H9 (cell line): ENCODE measurements around the gene ATRX. TPM values are rescaled to one million over a fixed set of nuclear protein-coding genes. Genes with fewer than 3 reads are reported as not detected.

Experiments used
- DNase-seq: peaks from one replicate; pipeline ENCODE4 v3.0.0-alpha.2; 2017
- H2AFZ ChIP-seq: one replicate; pipeline ENCODE4 v1.6.1; 2013; ENCODE audit warnings: mild to moderate bottlenecking, low read length, control low read depth, moderate library complexity
- H2AK5ac ChIP-seq: 2 replicates; pipeline ENCODE4 v1.6.1; 2013; ENCODE audit warnings: low read length, control low read depth, mixed read lengths; ENCODE audit not compliant: insufficient read length
- H2BK120ac ChIP-seq: one replicate; pipeline ENCODE4 v1.6.1; 2013; ENCODE audit warnings: low read depth, mild to moderate bottlenecking, low read length, control low read depth, inconsistent platforms; ENCODE audit not compliant: poor library complexity, severe bottlenecking
- H2BK12ac ChIP-seq: 2 replicates; pipeline ENCODE4 v1.6.1; 2013; ENCODE audit warnings: low read length, control low read depth, mixed read lengths, low read depth; ENCODE audit not compliant: insufficient read length
- H2BK15ac ChIP-seq: 2 replicates; pipeline ENCODE4 v1.6.1; 2013; ENCODE audit warnings: low read depth, low read length, control low read depth
- H2BK20ac ChIP-seq: one replicate; pipeline ENCODE4 v1.6.1; 2013; ENCODE audit warnings: low read depth, mild to moderate bottlenecking, low read length, control low read depth, inconsistent platforms; ENCODE audit not compliant: poor library complexity, severe bottlenecking
- H2BK5ac ChIP-seq: 2 replicates; pipeline ENCODE4 v1.6.1; 2013; ENCODE audit warnings: low read length, control low read depth, mixed read lengths; ENCODE audit not compliant: insufficient read length
- H3K14ac ChIP-seq: 2 replicates; pipeline ENCODE4 v1.6.1; 2013; ENCODE audit warnings: low read length, control low read depth; ENCODE audit not compliant: insufficient read depth
- H3K18ac ChIP-seq: 2 replicates; pipeline ENCODE4 v1.6.1; 2013; ENCODE audit warnings: low read depth, mild to moderate bottlenecking, mixed read lengths, low read length, control low read depth; ENCODE audit not compliant: insufficient read length
- H3K23ac ChIP-seq: 2 replicates; pipeline ENCODE4 v1.6.1; 2013; ENCODE audit warnings: low read length, control low read depth, mixed read lengths, low read depth; ENCODE audit not compliant: insufficient read length
- H3K23me2 ChIP-seq: 2 replicates; pipeline ENCODE4 v1.6.1; 2013; ENCODE audit warnings: low read depth, mild to moderate bottlenecking, mixed read lengths, low read length, control low read depth; ENCODE audit not compliant: insufficient read length, poor library complexity, severe bottlenecking
- H3K27ac ChIP-seq: 2 replicates; pipeline ENCODE4 v1.5.1; 2013; ENCODE audit warnings: low read length, control low read depth, mixed read lengths, low read depth; ENCODE audit not compliant: insufficient read length
- H3K27me3 ChIP-seq: 2 replicates; pipeline ENCODE4 v1.6.1; 2013; ENCODE audit warnings: low read length, control low read depth, inconsistent platforms; ENCODE audit not compliant: insufficient read depth
- H3K4ac ChIP-seq: 2 replicates; pipeline ENCODE4 v1.6.1; 2013; ENCODE audit warnings: low read depth, mild to moderate bottlenecking, control low read depth, inconsistent platforms, low read length, moderate library complexity
- H3K4me1 ChIP-seq: 2 replicates; pipeline ENCODE4 v1.6.1; 2013; ENCODE audit warnings: low read length, control low read depth, inconsistent platforms; ENCODE audit not compliant: insufficient read depth
- H3K4me2 ChIP-seq: 2 replicates; pipeline ENCODE4 v1.6.1; 2013; ENCODE audit warnings: low read length, control low read depth, mixed read lengths; ENCODE audit not compliant: insufficient read length, insufficient read depth
- H3K56ac ChIP-seq: 2 replicates; pipeline ENCODE4 v1.6.1; 2013; ENCODE audit warnings: low read depth, mild to moderate bottlenecking, mixed read lengths, low read length, control low read depth; ENCODE audit not compliant: insufficient read length
- H3K79me1 ChIP-seq: 2 replicates; pipeline ENCODE4 v1.6.1; 2013; ENCODE audit warnings: low read depth, mild to moderate bottlenecking, moderate library complexity, low read length, control low read depth, inconsistent platforms; ENCODE audit not compliant: insufficient read depth, poor library complexity, severe bottlenecking
- H3K79me2 ChIP-seq: 2 replicates; pipeline ENCODE4 v1.6.1; 2013; ENCODE audit warnings: low read length, control low read depth, inconsistent platforms; ENCODE audit not compliant: insufficient read depth
- H3K9ac ChIP-seq: 2 replicates; pipeline ENCODE4 v1.6.1; 2013; ENCODE audit warnings: low read length, control low read depth, mixed read lengths; ENCODE audit not compliant: insufficient read length; ENCODE audit errors: extremely low read depth
- H3K9me3 ChIP-seq: one replicate; pipeline ENCODE4 v1.6.1; 2013; ENCODE audit warnings: low read depth, low read length, inconsistent platforms; ENCODE audit not compliant: control insufficient read depth
- H3T11ph ChIP-seq: one replicate; pipeline ENCODE4 v1.6.1; 2013; ENCODE audit warnings: mild to moderate bottlenecking, low read length, control low read depth, inconsistent platforms
- H4K20me1 ChIP-seq: one replicate; pipeline ENCODE4 v1.6.1; 2013; ENCODE audit not compliant: control insufficient read depth, insufficient read length, insufficient read depth
- H4K5ac ChIP-seq: 2 replicates; pipeline ENCODE4 v1.6.1; 2013; ENCODE audit warnings: low read depth, mild to moderate bottlenecking, mixed read lengths, low read length, control low read depth; ENCODE audit not compliant: insufficient read length
- H4K8ac ChIP-seq: replicated peaks from 2 replicates; pipeline ENCODE4 v1.6.1; 2013; ENCODE audit warnings: low read length, control low read depth, mixed read lengths, low read depth; ENCODE audit not compliant: insufficient read length
- H4K91ac ChIP-seq: 2 replicates; pipeline ENCODE4 v1.6.1; 2013; ENCODE audit warnings: low read depth, mild to moderate bottlenecking, moderate library complexity, mixed read lengths, low read length, control low read depth; ENCODE audit not compliant: insufficient read length
- H3K27ac Mint-ChIP-seq, 3 experiments: 2 replicates in 2 of 3; 3 replicates in 1 of 3; pipeline ENCODE4 v1.8.0; 2020 to 2021; ENCODE audit warnings: mixed read lengths in 3 of 3, mild to moderate bottlenecking in 1 of 3, moderate library complexity in 1 of 3
- H3K27me3 Mint-ChIP-seq: 2 replicates; pipeline ENCODE4 v1.8.0; 2021; ENCODE audit warnings: low read depth, mild to moderate bottlenecking, moderate library complexity, mixed read lengths
- H3K36me3 Mint-ChIP-seq, 3 experiments: 2 replicates in 2 of 3; 3 replicates in 1 of 3; pipeline ENCODE4 v1.8.0; 2020 to 2021; ENCODE audit warnings: low read depth in 3 of 3, mixed read lengths in 3 of 3; ENCODE audit not compliant: insufficient read depth in 1 of 3
- H3K4me1 Mint-ChIP-seq, 2 experiments: 2 replicates each; pipeline ENCODE4 v1.8.0; 2020; ENCODE audit warnings: mixed read lengths in 2 of 2
- H3K4me3 Mint-ChIP-seq, 2 experiments: 2 replicates in 1 of 2; 3 replicates in 1 of 2; pipeline ENCODE4 v1.8.0; 2020 to 2021; ENCODE audit warnings: mild to moderate bottlenecking in 2 of 2, mixed read lengths in 2 of 2, moderate library complexity in 1 of 2
- H3K9me3 Mint-ChIP-seq, 2 experiments: 2 replicates in 1 of 2; 3 replicates in 1 of 2; pipeline ENCODE4 v1.8.0; 2020; ENCODE audit warnings: mild to moderate bottlenecking in 2 of 2, mixed read lengths in 2 of 2, moderate library complexity in 1 of 2
- WGBS: extraction: QIAGEN DNeasy Blood & Tissue Kit; methylation state at CpG from one replicate; pipeline ENCODE4 v1.1.7; 2013; ENCODE audit warnings: missing lambda C conversion rate, low lambda C conversion rate, mixed read lengths; ENCODE audit not compliant: insufficient read length; ENCODE audit errors: extremely low coverage; 5-methylcytosine and 5-hydroxymethylcytosine counted together
- total RNA-seq: library from RNA; stranded (reverse); gene quantifications from 2 replicates; pipeline ENCODE4 v1.2.1, GENCODE V29; 2021
- TF ChIP-seq, protein P1 (sequence below): fragments of 200-600 bp; sonication (generic); conservative IDR thresholded peaks from 3 replicates; pipeline ENCODE4 v1.8.0; 2021; ENCODE audit warnings: antibody characterized with exemption, mild to moderate bottlenecking

Gene ATRX
- total RNA-seq, 1 experiment from 2014 or later = 76.0 TPM

DNA sequence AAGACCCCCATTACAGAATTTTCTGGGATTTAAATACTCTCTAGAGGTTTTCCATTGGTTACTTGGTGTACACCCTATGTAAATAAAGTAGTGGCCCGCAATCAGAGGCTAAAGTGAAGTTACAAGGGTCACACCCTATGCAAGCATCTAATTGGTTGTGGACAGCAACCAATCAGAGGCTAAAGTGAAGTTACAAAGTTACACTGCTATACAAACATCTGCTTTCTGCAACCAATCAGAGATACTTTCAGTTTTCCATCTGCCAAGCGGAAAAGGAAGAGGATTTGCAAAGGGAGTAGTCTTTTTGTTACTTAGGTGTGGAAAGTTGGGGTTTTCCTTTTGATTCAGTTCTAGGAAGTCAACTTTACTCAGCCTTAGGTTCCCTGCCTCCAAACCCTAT lies 2.0 kb upstream of the ATRX start:
- Histone ChIP-seq H2BK15ac (no peak overlapping the region), H3K9ac (no peak overlapping the region), H4K91ac (no peak overlapping the region), H2BK12ac (no peak overlapping the region), H3K79me1 (no peaks in the 10 kb centered on the region), H4K5ac (no peak overlapping the region), H3K9me3 (peaks cover 19% of the 10 kb centered on the region), H4K8ac (no peak overlapping the region), H4K20me1 (no peaks in the 10 kb centered on the region), H2AFZ (no peak overlapping the region), H3K4me2 (no peak overlapping the region), H3K4ac (no peak overlapping the region), H3K27ac (no peak overlapping the region), H3K4me1 (0 out of 2 replicates have a peak, but pooled peaks cover 2% of the 10 kb centered on the region), H2BK120ac (no peak overlapping the region), H3K18ac (no peak overlapping the region), H3K23me2 (no peaks in the 10 kb centered on the region), H2BK20ac (no peak overlapping the region), H2BK5ac (no peak overlapping the region), H3K27me3 (no peaks in the 10 kb centered on the region), H3K23ac (no peak overlapping the region), H3K79me2 (peaks cover 16% of the 10 kb centered on the region; the same call in 1 of the 2 replicates), H2AK5ac (no peak overlapping the region), H3K56ac (no peak overlapping the region), H3K14ac (no peak overlapping the region), H3T11ph (no peak overlapping the region)
- Mint-ChIP-seq H3K4me3 (no peak overlapping the region), H3K27me3 (no peaks in the 10 kb centered on the region), H3K27ac (no peak overlapping the region), H3K36me3 (peaks cover 4 to 7% (median 5%) of the 10 kb centered on the region in 3 experiments; a peak in 4 of 7 replicates), H3K4me1 (peaks cover 9 to 14% of the 10 kb centered on the region in 2 experiments), H3K9me3 (peaks cover 54 to 58% of the 10 kb centered on the region in 2 experiments)
- no peak for DNase-seq
- no CpG with 5 or more reads among the region's 2 CpGs for WGBS
- TF ChIP-seq, protein P1, sequence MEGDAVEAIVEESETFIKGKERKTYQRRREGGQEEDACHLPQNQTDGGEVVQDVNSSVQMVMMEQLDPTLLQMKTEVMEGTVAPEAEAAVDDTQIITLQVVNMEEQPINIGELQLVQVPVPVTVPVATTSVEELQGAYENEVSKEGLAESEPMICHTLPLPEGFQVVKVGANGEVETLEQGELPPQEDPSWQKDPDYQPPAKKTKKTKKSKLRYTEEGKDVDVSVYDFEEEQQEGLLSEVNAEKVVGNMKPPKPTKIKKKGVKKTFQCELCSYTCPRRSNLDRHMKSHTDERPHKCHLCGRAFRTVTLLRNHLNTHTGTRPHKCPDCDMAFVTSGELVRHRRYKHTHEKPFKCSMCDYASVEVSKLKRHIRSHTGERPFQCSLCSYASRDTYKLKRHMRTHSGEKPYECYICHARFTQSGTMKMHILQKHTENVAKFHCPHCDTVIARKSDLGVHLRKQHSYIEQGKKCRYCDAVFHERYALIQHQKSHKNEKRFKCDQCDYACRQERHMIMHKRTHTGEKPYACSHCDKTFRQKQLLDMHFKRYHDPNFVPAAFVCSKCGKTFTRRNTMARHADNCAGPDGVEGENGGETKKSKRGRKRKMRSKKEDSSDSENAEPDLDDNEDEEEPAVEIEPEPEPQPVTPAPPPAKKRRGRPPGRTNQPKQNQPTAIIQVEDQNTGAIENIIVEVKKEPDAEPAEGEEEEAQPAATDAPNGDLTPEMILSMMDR = no peak
